GM23338 (cell line): ENCODE results near the gene SNAPC4. TPM values are rescaled to one million over a fixed set of nuclear protein-coding genes. Genes with fewer than 3 reads are reported as not detected.

Source experiments
- ATAC-seq: fragments of 200-7000 bp; cut with Tn5 transposase; 3 replicates; pipeline ENCODE4 v1.9.1; 2020
- DNase-seq: peaks from one replicate; pipeline ENCODE4 v3.0.0-alpha.2; 2015; ENCODE audit warnings: low spot score
- H2AFZ ChIP-seq: fragments of 200-600 bp; sonication (generic); 2 replicates; pipeline ENCODE4 v1.8.0; 2016; ENCODE audit warnings: antibody characterized with exemption, mild to moderate bottlenecking, moderate library complexity
- H3F3A ChIP-seq: fragments of 200-600 bp; sonication (generic); replicated peaks from 2 replicates; pipeline ENCODE4 v1.8.0; 2017; ENCODE audit warnings: antibody characterized with exemption, mixed run types, low read depth
- H3K27ac ChIP-seq: fragments of 200-600 bp; sonication (generic); 2 replicates; pipeline ENCODE4 v1.6.1; 2016; ENCODE audit warnings: low read depth
- H3K27me3 ChIP-seq: fragments of 200-600 bp; sonication (generic); 2 replicates; pipeline ENCODE4 v1.8.0; 2016; ENCODE audit warnings: mild to moderate bottlenecking, mixed run types, moderate library complexity; ENCODE audit not compliant: insufficient read depth
- H3K36me3 ChIP-seq: fragments of 200-600 bp; sonication (generic); 2 replicates; pipeline ENCODE4 v1.8.0; 2016; ENCODE audit warnings: mild to moderate bottlenecking; ENCODE audit not compliant: insufficient read depth
- H3K4me1 ChIP-seq: fragments of 200-600 bp; sonication (generic); 2 replicates; pipeline ENCODE4 v1.8.0; 2016; ENCODE audit warnings: mild to moderate bottlenecking, moderate library complexity; ENCODE audit not compliant: insufficient read depth
- H3K4me2 ChIP-seq: fragments of 200-600 bp; sonication (generic); 2 replicates; pipeline ENCODE4 v1.7.1; 2017; ENCODE audit warnings: mixed run types
- H3K4me3 ChIP-seq: fragments of 200-600 bp; sonication (generic); 2 replicates; pipeline ENCODE4 v1.6.1; 2016; ENCODE audit warnings: mixed run types
- H3K79me2 ChIP-seq: fragments of 200-600 bp; sonication (generic); replicated peaks from 2 replicates; pipeline ENCODE4 v1.8.0; 2017; ENCODE audit warnings: mild to moderate bottlenecking; ENCODE audit not compliant: insufficient read depth
- H3K9me2 ChIP-seq: fragments of 200-600 bp; sonication (generic); 2 replicates; pipeline ENCODE4 v1.8.0; 2017; ENCODE audit not compliant: insufficient read depth
- H4K20me1 ChIP-seq: fragments of 200-600 bp; sonication (generic); replicated peaks from 2 replicates; pipeline ENCODE4 v1.8.0; 2017; ENCODE audit warnings: mild to moderate bottlenecking; ENCODE audit not compliant: insufficient read depth
- H3K27ac Mint-ChIP-seq: 2 replicates; pipeline ENCODE4 v1.8.0; 2020; ENCODE audit warnings: inconsistent platforms, mild to moderate bottlenecking, moderate library complexity, mixed read lengths
- H3K27me3 Mint-ChIP-seq: 3 replicates; pipeline ENCODE4 v1.8.0; 2022; ENCODE audit warnings: low read depth, mild to moderate bottlenecking, moderate library complexity, mixed read lengths, inconsistent platforms; ENCODE audit not compliant: insufficient read depth, poor library complexity
- H3K36me3 Mint-ChIP-seq: 3 replicates; pipeline ENCODE4 v1.8.0; 2021; ENCODE audit warnings: low read depth, mild to moderate bottlenecking, inconsistent platforms, moderate library complexity, mixed read lengths
- H3K4me1 Mint-ChIP-seq: 3 replicates; pipeline ENCODE4 v1.8.0; 2020; ENCODE audit warnings: mild to moderate bottlenecking, inconsistent platforms, mixed read lengths
- H3K4me3 Mint-ChIP-seq: 3 replicates; pipeline ENCODE4 v1.8.0; 2021; ENCODE audit warnings: moderate library complexity, mild to moderate bottlenecking, inconsistent platforms, mixed read lengths
- H3K9me3 Mint-ChIP-seq: 3 replicates; pipeline ENCODE4 v1.8.0; 2020; ENCODE audit warnings: moderate library complexity, mild to moderate bottlenecking, inconsistent platforms, mixed read lengths
- NANOG ChIP-seq: IDR thresholded peaks from 2 replicates; pipeline ENCODE4 v1.6.1; 2016; ENCODE audit warnings: antibody characterized with exemption, borderline replicate concordance
- STAT1 ChIP-seq: IDR thresholded peaks from one replicate; pipeline ENCODE4 v1.6.1; 2016; ENCODE audit warnings: antibody characterized with exemption; ENCODE audit not compliant: unreplicated experiment
- ZNF114 ChIP-seq: fragments of 250-450 bp; sonication (Bioruptor Pico); IDR thresholded peaks from 2 replicates; pipeline ENCODE4 v1.5.0; 2020; ENCODE audit warnings: mild to moderate bottlenecking, moderate library complexity
- ZNF462 ChIP-seq: fragments of 250-450 bp; sonication (Bioruptor Pico); IDR thresholded peaks from 2 replicates; pipeline ENCODE4 v1.5.0; 2020; ENCODE audit warnings: mild to moderate bottlenecking, moderate library complexity
- polyA plus RNA-seq: library from polyadenylated mRNA; unstranded; fragments of >200 nt; fragmentation: Nextera tagmentation; extraction: Ambion mirVana; gene quantifications from 2 replicates; pipeline ENCODE4 v1.2.1, GENCODE V29; 2016
- total RNA-seq: library from RNA; depleted of rRNA; stranded (reverse); fragments of >200 nt; shearing (Covaris generic); gene quantifications from 2 replicates; pipeline ENCODE4 v1.2.3, GENCODE V29; 2014
- TF ChIP-seq, protein P1 (sequence below), 2 experiments: fragments of 200-600 bp in 1 of 2; sonication (generic) in 1 of 2; conservative IDR thresholded peaks; 2 replicates each; pipeline versions ENCODE4 v1.5.1 to v1.6.1; 2016 to 2017; ENCODE audit warnings: antibody characterized with exemption in 2 of 2, low read depth in 2 of 2, mild to moderate bottlenecking in 2 of 2, moderate library complexity in 1 of 2
- TF ChIP-seq, protein P2 (sequence below): IDR thresholded peaks from 2 replicates; pipeline ENCODE4 v1.6.1; 2016; ENCODE audit warnings: antibody characterized with exemption

SNAPC4 gene
- total and polyA plus RNA-seq, 2 experiments from 2014 or later = 8.8 to 22.7 TPM

DNA sequence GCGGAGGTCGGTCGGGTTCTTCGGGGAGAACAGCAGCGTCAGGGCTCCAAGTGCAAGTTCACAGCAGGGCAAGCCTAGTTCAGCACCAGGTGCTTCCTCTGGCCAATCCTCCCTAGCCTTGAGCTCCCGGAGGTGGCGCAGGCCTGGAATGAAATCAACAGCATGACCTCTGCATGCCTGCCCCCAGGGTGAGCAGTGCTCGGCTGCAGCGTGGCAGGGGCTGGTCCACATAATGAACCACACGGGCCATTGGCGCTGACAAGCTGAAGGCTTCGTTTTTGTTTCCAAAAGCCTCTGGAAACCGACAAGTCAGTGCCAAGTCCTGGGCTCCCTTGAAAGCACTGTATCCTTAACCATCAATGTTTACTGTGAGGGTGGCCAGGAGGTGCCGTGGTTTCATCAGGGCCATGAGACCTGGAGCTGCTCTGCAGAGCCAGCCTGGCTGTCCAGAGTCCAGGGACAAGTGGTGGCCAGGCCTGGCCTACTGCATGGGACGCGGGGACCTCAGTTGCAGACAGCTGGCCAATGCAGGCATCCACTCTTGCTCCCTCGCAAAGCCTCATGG lies 41.8 kb upstream of the SNAPC4 start (continued):
- TF ChIP-seq, protein P1, sequence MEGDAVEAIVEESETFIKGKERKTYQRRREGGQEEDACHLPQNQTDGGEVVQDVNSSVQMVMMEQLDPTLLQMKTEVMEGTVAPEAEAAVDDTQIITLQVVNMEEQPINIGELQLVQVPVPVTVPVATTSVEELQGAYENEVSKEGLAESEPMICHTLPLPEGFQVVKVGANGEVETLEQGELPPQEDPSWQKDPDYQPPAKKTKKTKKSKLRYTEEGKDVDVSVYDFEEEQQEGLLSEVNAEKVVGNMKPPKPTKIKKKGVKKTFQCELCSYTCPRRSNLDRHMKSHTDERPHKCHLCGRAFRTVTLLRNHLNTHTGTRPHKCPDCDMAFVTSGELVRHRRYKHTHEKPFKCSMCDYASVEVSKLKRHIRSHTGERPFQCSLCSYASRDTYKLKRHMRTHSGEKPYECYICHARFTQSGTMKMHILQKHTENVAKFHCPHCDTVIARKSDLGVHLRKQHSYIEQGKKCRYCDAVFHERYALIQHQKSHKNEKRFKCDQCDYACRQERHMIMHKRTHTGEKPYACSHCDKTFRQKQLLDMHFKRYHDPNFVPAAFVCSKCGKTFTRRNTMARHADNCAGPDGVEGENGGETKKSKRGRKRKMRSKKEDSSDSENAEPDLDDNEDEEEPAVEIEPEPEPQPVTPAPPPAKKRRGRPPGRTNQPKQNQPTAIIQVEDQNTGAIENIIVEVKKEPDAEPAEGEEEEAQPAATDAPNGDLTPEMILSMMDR (conservative IDR thresholded peaks at IDR 0.05; ENCODE audit: low read depth in 2 of 2) = no peak

GRCh38 chr9:136441191-136441680 lies 41.3 kb upstream of the SNAPC4 start:
- TF ChIP-seq ZNF114 (CRISPR knock-in tag) (no peak), NANOG (no peak), STAT1 (no peak)
- TF ChIP-seq, protein P2, sequence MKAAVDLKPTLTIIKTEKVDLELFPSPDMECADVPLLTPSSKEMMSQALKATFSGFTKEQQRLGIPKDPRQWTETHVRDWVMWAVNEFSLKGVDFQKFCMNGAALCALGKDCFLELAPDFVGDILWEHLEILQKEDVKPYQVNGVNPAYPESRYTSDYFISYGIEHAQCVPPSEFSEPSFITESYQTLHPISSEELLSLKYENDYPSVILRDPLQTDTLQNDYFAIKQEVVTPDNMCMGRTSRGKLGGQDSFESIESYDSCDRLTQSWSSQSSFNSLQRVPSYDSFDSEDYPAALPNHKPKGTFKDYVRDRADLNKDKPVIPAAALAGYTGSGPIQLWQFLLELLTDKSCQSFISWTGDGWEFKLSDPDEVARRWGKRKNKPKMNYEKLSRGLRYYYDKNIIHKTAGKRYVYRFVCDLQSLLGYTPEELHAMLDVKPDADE = no peak
- Histone ChIP-seq H3K4me2 (no peak overlapping the region), H3K79me2 (peaks cover 24% of the 10 kb centered on the region), H3K27me3 (no peaks in the 10 kb centered on the region), H4K20me1 (peaks cover 27% of the 10 kb centered on the region), H3K9me2 (no peaks in the 10 kb centered on the region), H2AFZ (no peak overlapping the region), H3K4me3 (no peak overlapping the region), H3K4me1 (no peaks in the 10 kb centered on the region), H3K27ac (0 out of 2 replicates have a peak overlapping the region, but pooled peaks have one; percentile 80), H3F3A (peaks cover 27% of the 10 kb centered on the region), H3K36me3 (peaks cover 17% of the 10 kb centered on the region)
- Mint-ChIP-seq H3K27ac (no peak overlapping the region), H3K9me3 (0 out of 3 replicates have a peak, but pooled peaks cover 2% of the 10 kb centered on the region), H3K36me3 (peaks cover 51% of the 10 kb centered on the region), H3K27me3 (peaks cover 12% of the 10 kb centered on the region), H3K4me3 (peak overlapping the region; percentile 38; the same call in 2 of the 3 replicates), H3K4me1 (peaks cover 18% of the 10 kb centered on the region)
- no peak for ATAC-seq
- no peak for DNase-seq

GRCh38 chr9:136439481-136440408 lies 39.8 kb upstream of the SNAPC4 start, which contains the start of gene INPP5E:
Gene INPP5E, minus strand, starts transcription at chr9:136439845. Its CDS starts 426 bp downstream, at chr9:136439419.
- Mint-ChIP-seq H3K27me3 (peaks cover 13% of the 10 kb centered on the region), H3K36me3 (peaks cover 37% of the 10 kb centered on the region), H3K27ac (no peak within 1 kb of the TSS), H3K9me3 (0 out of 3 replicates have a peak, but pooled peaks cover 2% of the 10 kb centered on the region), H3K4me3 (peak within 1 kb of the TSS; percentile 85), H3K4me1 (peaks cover 18% of the 10 kb centered on the region)
- ATAC-seq (peak; percentile 74), DNase-seq (peak; percentile 87)
- Histone ChIP-seq H3K27me3 (no peaks in the 10 kb centered on the region), H4K20me1 (peaks cover 23% of the 10 kb centered on the region; the same call in 1 of the 2 replicates), H3K4me3 (peak within 1 kb of the TSS; percentile 85), H2AFZ (peak within 1 kb of the TSS; percentile 85), H3F3A (peaks cover 23% of the 10 kb centered on the region), H3K79me2 (peaks cover 29% of the 10 kb centered on the region), H3K9me2 (no peaks in the 10 kb centered on the region), H3K27ac (peak within 1 kb of the TSS; percentile 80), H3K36me3 (peaks cover 10% of the 10 kb centered on the region), H3K4me2 (peak within 1 kb of the TSS; percentile 93), H3K4me1 (no peaks in the 10 kb centered on the region)
- no peak for TF ChIP-seq ZNF462 (CRISPR knock-in tag)
